HG03039 (cell line): Measurements from ENCODE around the gene BRAF.
A peak's percentile ranks its signal among the peaks of the same experiment; 100 is the strongest.
"Not testable (repeated sequence)": the region's sequence is repeated elsewhere in the genome, so short reads cannot be mapped to it uniquely, and the experiment has no call there.

Source experiments
- ATAC-seq: cut with Tn5 transposase; IDR thresholded peaks from one replicate; pipeline ENCODE4 v1.9.1; 2021; ENCODE audit warnings: mild to moderate bottlenecking, moderate library complexity; ENCODE audit not compliant: unreplicated experiment

Gene BRAF

GRCh38 chr7:140684066-140684950 lies 240.4 kb downstream of the BRAF start:
- no peak for ATAC-seq

- no peak for ATAC-seq
Measured at GRCh38 chr7:140683657-140684056, 241.1 kb downstream of the BRAF start.

GRCh38 chr7:140681766-140682165 lies 243.0 kb downstream of the BRAF start:
- ATAC-seq, result no peak

- ATAC-seq, result no peak
Measured at GRCh38 chr7:140680886-140681285, 243.8 kb downstream of the BRAF start.

GRCh38 chr7:140679186-140679585 lies 245.5 kb downstream of the BRAF start:
- no peak for ATAC-seq

GRCh38 chr7:140678816-140679130 lies 246.0 kb downstream of the BRAF start:
- ATAC-seq, result no peak

GRCh38 chr7:140678081-140678815 lies 246.5 kb downstream of the BRAF start:
- no peak for ATAC-seq

GRCh38 chr7:140677496-140677895 lies 247.2 kb downstream of the BRAF start:
- no peak for ATAC-seq

- not testable (repeated sequence) for ATAC-seq
Measured at GRCh38 chr7:140676956-140677355, 247.8 kb downstream of the BRAF start.

GRCh38 chr7:140676306-140676705 lies 248.4 kb downstream of the BRAF start:
- ATAC-seq, result peak; percentile 36

GRCh38 chr7:140675726-140676125 lies 249.0 kb downstream of the BRAF start:
- no peak for ATAC-seq

GRCh38 chr7:140674899-140675701 lies 249.6 kb downstream of the BRAF start:
- no peak for ATAC-seq

GRCh38 chr7:140674356-140674800 lies 250.4 kb downstream of the BRAF start:
- ATAC-seq, result no peak

- ATAC-seq, result no peak
Measured at GRCh38 chr7:140673774-140674155, 251.0 kb downstream of the BRAF start.

GRCh38 chr7:140673063-140673773 lies 251.5 kb downstream of the BRAF start:
- ATAC-seq, result peak; percentile 37

GRCh38 chr7:140672382-140673062 lies 252.2 kb downstream of the BRAF start, which contains the start of gene ADCK2:
Gene ADCK2, plus strand, starts transcription at chr7:140672945. Its CDS starts 386 bp downstream, at chr7:140673331.
- peak; percentile 58 for ATAC-seq

GRCh38 chr7:140671966-140672365 lies 252.8 kb downstream of the BRAF start:
- ATAC-seq, result no peak

- ATAC-seq, result no peak
Measured at GRCh38 chr7:140670343-140670935, 254.3 kb downstream of the BRAF start.

- not testable (repeated sequence) for ATAC-seq
Measured at GRCh38 chr7:140669862-140670261, 254.9 kb downstream of the BRAF start.

GRCh38 chr7:140669352-140669751 lies 255.4 kb downstream of the BRAF start:
- no peak for ATAC-seq
